Mesodermal cell (in vitro differentiated cells): ENCODE data around the gene CDR2L.
A peak's percentile ranks its signal among the peaks of the same experiment; 100 is the strongest.

ENCODE experiments used
- H3K27ac ChIP-seq: 2 replicates; pipeline ENCODE4 v1.7.0; 2013; ENCODE audit warnings: mild to moderate bottlenecking, low read depth, low read length, moderate library complexity; ENCODE audit not compliant: severe bottlenecking
- H3K36me3 ChIP-seq: 2 replicates; pipeline ENCODE4 v1.7.1; 2013; ENCODE audit warnings: mild to moderate bottlenecking, low read length, moderate library complexity; ENCODE audit not compliant: control insufficient read depth, insufficient read depth
- H3K4me1 ChIP-seq: one replicate; pipeline ENCODE4 v1.7.1; 2013; ENCODE audit warnings: mild to moderate bottlenecking, low read length; ENCODE audit not compliant: insufficient read depth, control insufficient read depth, poor library complexity, severe bottlenecking
- H3K4me3 ChIP-seq: 2 replicates; pipeline ENCODE4 v1.7.0; 2013; ENCODE audit warnings: low read length, control low read depth, mild to moderate bottlenecking; ENCODE audit not compliant: insufficient read depth, poor library complexity, severe bottlenecking; ENCODE audit errors: extremely low read depth
- H3K9me3 ChIP-seq: 2 replicates; pipeline ENCODE4 v1.7.1; 2013; ENCODE audit warnings: mild to moderate bottlenecking, low read length, moderate library complexity; ENCODE audit not compliant: control insufficient read depth
- WGBS, 2 experiments: methylation state at CpG; one replicate each; pipeline ENCODE4 v1.1.5; 2013; ENCODE audit warnings: missing lambda C conversion rate in 2 of 2; ENCODE audit not compliant: insufficient coverage in 2 of 2; 5-methylcytosine and 5-hydroxymethylcytosine counted together

The CDR2L gene

DNA sequence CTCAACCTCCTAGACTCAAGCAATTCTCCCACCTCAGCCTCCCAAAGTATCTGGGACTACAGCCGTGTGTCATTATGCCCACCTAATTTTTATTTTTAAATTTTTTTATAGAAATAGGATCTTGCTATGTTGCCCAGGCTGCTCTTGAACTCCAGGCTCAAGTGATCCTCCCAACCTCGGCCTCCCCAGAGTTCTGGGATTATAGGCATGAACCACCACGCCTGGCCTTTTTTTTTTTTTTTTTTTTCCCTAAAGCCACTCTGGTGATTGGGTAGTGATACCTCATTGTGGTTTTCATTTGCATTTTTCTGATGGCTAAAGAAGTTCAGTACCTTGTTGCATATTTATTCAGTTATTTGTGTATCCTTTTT lies 1.2 kb upstream of the CDR2L start:
- Histone ChIP-seq H3K4me3 (no peak overlapping the region), H3K9me3 (no peaks in the 10 kb centered on the region), H3K27ac (no peak overlapping the region), H3K4me1 (peaks cover 9% of the 10 kb centered on the region), H3K36me3 (peaks cover 14% of the 10 kb centered on the region)
- WGBS, 2 experiments: no CpG with 5 or more reads among the region's 3 CpGs

- H3K36me3 ChIP-seq: peaks cover 28% of the 10 kb centered on the region
- peak overlapping the region; percentile 82 for H3K4me3 ChIP-seq
- peaks cover 3% of the 10 kb centered on the region for H3K4me1 ChIP-seq
- H3K9me3 ChIP-seq: no peaks in the 10 kb centered on the region
- WGBS, 2 experiments: 0% methylated on average over 59 to 63 of the region's 76 CpGs
- H3K27ac ChIP-seq: peak overlapping the region; percentile 97
These were observed 678 bp downstream of the CDR2L start for GRCh38 chr17:74987909-74988711.

- Histone ChIP-seq H3K4me1 (peaks cover 3% of the 10 kb centered on the region), H3K9me3 (no peaks in the 10 kb centered on the region), H3K36me3 (peaks cover 48% of the 10 kb centered on the region), H3K4me3 (no peak overlapping the region), H3K27ac (no peak overlapping the region)
- WGBS, 2 experiments: 97 to 98% methylated on average over 6 to 7 of the region's 10 CpGs
These were observed 3.2 kb downstream of the CDR2L start for GRCh38 chr17:74990581-74991105.

DNA sequence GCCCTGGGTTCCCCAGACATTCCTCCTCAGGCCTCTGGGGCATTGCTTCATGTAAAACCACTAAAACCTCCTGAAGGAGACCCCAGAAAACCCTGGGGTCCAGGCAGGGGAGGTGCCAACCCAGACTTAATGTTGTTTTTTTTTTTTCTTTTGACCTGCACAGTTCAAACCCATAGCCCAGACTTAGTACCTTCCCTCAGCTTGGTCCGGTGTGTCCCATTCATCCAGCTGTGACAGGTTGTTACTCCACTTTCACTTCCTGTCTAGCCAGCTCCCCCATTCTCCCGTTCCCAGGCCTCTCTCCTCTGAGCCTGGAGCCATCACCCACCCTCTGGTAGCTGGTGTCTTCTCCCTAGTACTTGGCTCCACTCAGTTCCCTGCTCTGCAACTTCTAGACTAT lies 4.8 kb downstream of the CDR2L start:
- peaks cover 3% of the 10 kb centered on the region for H3K4me1 ChIP-seq
- H3K9me3 ChIP-seq: no peaks in the 10 kb centered on the region
- H3K27ac ChIP-seq: no peak overlapping the region
- 82 to 89% methylated on average over 2 of the region's 2 CpGs for WGBS, 2 experiments
- no peak overlapping the region for H3K4me3 ChIP-seq
- H3K36me3 ChIP-seq: peaks cover 56% of the 10 kb centered on the region

GRCh38 chr17:74994440-74994839 lies 7.0 kb downstream of the CDR2L start:
- Histone ChIP-seq H3K27ac (no peak overlapping the region), H3K36me3 (peaks cover 62% of the 10 kb centered on the region), H3K4me1 (peaks cover 7% of the 10 kb centered on the region), H3K9me3 (no peaks in the 10 kb centered on the region), H3K4me3 (no peak overlapping the region)
- WGBS, 2 experiments: 69 to 100% methylated on average over 2 to 4 of the region's 7 CpGs

- Histone ChIP-seq H3K4me1 (peaks cover 7% of the 10 kb centered on the region), H3K27ac (no peak overlapping the region), H3K9me3 (no peaks in the 10 kb centered on the region), H3K4me3 (no peak overlapping the region), H3K36me3 (peaks cover 57% of the 10 kb centered on the region)
- WGBS, 2 experiments: 95% methylated on average over 3 of the region's 5 CpGs; no CpG with 5 or more reads in 1 of the 2 experiments
These were observed 8.4 kb downstream of the CDR2L start for GRCh38 chr17:74995847-74996246.

GRCh38 chr17:74998783-74999182 lies 11.4 kb downstream of the CDR2L start:
- Histone ChIP-seq H3K4me3 (no peak overlapping the region), H3K9me3 (no peaks in the 10 kb centered on the region), H3K36me3 (peaks cover 63% of the 10 kb centered on the region), H3K4me1 (peaks cover 7% of the 10 kb centered on the region), H3K27ac (peak overlapping the region; percentile 29)
- 93 to 97% methylated on average over 5 of the region's 6 CpGs for WGBS, 2 experiments

- Histone ChIP-seq H3K4me1 (peaks cover 7% of the 10 kb centered on the region), H3K27ac (no peak overlapping the region), H3K9me3 (no peaks in the 10 kb centered on the region), H3K36me3 (peaks cover 63% of the 10 kb centered on the region), H3K4me3 (no peak overlapping the region)
- WGBS, 2 experiments: 94% methylated on average over 4 of the region's 4 CpGs
These were observed 12.1 kb downstream of the CDR2L start for GRCh38 chr17:74999523-74999922.

- H3K4me3 ChIP-seq: no peak overlapping the region
- H3K27ac ChIP-seq: no peak overlapping the region
- peaks cover 7% of the 10 kb centered on the region for H3K4me1 ChIP-seq
- H3K36me3 ChIP-seq: peaks cover 63% of the 10 kb centered on the region
- WGBS, 2 experiments: 94 to 100% methylated on average over 8 to 9 of the region's 15 CpGs
- H3K9me3 ChIP-seq: no peaks in the 10 kb centered on the region
These were observed 14.7 kb downstream of the CDR2L start for GRCh38 chr17:75001915-75002843.

DNA sequence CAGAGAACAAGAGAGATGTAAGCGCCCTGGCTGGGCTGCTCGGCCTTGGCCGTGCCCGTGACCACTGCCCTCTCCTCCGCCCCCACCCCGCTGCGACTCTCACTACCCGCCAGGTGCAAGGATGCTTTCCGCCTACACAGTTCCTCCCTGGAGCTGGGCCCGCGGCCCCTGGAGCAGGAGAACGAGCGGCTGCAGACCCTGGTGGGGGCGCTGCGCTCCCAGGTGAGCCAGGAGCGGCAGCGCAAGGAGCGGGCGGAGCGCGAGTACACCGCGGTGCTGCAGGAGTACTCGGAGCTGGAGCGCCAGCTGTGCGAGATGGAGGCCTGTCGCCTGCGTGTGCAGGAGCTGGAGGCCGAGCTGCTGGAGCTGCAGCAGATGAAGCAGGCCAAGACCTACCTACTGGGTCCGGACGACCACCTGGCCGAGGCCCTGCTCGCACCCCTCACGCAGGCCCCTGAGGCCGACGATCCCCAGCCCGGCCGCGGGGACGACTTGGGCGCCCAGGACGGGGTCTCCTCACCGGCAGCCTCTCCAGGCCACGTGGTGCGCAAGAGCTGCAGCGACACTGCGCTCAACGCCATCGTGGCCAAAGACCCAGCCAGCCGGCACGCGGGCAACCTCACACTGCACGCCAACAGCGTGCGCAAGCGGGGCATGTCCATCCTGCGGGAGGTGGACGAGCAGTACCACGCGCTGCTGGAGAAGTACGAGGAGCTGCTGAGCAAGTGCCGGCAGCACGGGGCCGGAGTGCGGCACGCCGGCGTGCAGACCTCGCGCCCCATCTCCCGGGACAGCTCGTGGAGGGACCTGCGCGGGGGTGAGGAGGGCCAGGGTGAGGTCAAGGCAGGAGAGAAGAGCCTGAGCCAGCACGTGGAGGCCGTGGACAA lies 15.9 kb downstream of the CDR2L start:
- no peaks in the 10 kb centered on the region for H3K9me3 ChIP-seq
- no peak overlapping the region for H3K27ac ChIP-seq
- peaks cover 63% of the 10 kb centered on the region for H3K36me3 ChIP-seq
- 94 to 95% methylated on average over 56 to 69 of the region's 76 CpGs for WGBS, 2 experiments
- no peak overlapping the region for H3K4me3 ChIP-seq
- H3K4me1 ChIP-seq: peaks cover 6% of the 10 kb centered on the region
